DMS53 treated with DMSO at 0.1 percent for 48 hours (cell line): Measurements from ENCODE around the gene ARSI.

Experiments used
- DNase-seq: peaks from one replicate; lab custom pipeline; 2025; ENCODE audit not compliant: unreplicated experiment; lab: John Stamatoyannopoulos, UW

Gene ARSI

DNA sequence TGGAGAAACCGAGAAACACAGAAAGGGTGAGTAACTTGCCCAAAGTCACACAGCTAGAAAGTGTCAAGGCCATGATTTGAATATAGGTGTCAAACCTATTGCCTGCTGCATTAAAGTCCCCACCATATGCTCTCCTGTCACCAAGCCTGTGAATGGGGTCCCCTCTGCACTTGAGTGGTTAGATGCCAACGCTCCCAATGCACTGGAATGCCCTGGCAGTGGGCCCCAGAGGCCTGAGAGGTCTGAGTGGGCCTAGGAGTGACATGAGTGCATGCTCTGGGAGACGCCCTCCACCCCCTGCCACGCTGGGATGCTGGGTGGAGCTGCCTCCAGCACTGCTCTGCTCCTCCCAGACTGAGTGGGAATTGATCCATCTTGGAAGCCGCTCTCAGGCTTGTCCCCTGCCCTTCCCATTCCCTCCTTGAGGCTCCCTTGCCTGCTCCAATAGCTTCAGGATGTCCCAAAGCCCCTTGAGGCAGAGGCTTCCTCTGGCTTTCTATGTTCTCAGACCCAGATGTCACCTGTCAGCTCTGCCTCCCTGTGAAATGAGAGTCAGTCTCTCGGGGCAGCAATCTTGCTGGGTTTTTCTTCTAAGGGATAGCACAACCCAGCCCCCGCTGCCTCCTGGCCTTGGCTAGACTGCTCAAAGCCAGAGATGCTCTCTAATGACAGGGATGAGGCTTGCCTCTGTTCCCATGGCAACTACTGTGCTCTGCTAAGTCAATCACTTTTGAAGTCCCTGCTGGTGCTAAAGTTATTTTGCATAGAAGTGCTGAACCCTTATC, 6.6 kb upstream of the ARSI start:
- no peak for DNase-seq

GRCh38 chr5:150307617-150308426, 5.1 kb upstream of the ARSI start:
- DNase-seq, result no peak

DNA sequence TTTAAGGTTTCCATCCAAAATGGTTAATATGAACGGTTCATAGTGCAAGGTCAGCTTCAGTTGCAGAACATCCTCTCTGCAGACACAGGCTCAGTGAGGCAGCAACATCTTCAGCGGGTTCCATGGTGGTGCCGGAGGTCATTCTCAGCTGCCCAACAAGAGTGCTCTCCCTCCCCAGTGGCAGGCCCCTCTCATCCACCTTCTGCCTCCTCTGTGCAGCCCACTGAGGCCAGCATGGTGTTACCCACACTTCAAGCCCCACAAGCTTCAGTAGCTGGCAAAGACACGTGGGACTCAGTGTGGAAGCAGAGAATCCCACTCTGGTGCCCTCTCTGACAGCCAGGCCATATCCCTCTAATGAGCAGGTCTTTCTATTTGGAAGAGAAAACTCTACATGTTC, 4.1 kb upstream of the ARSI start:
- DNase-seq, result no peak

- DNase-seq, result no peak
These were observed 2.9 kb upstream of the ARSI start for GRCh38 chr5:150305557-150305956.

- DNase-seq, result no peak
These were observed 2.4 kb upstream of the ARSI start for GRCh38 chr5:150305095-150305494.

DNA sequence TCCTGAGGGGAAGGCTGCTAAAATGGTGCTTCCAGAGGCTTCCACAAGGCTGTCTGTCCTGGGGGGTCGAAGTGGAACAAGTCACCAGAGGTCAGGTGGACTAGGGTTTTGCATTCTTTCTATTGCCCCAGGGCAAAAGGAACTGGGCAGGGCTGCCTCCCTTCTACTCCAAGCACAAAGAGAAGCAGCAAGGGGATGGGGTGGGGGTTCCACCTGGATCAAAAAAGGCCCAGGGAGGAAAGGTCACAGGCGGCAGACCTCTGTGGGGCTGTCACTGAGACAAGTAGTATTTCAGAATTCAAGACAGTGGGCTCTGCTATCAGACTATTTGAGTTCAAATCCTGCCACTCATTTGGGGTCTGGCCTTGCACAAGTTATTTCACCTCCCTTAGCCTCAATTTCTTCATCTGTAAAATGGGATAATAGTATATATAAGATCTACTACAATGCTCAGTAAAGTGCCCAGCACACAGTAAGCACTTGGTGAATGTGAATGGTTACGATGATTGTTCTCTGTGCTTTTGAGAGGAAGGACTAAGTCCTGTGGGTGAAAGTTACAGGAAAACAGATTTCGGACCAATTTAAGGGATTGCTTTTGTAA, 1.9 kb upstream of the ARSI start:
- DNase-seq, result no peak

DNA sequence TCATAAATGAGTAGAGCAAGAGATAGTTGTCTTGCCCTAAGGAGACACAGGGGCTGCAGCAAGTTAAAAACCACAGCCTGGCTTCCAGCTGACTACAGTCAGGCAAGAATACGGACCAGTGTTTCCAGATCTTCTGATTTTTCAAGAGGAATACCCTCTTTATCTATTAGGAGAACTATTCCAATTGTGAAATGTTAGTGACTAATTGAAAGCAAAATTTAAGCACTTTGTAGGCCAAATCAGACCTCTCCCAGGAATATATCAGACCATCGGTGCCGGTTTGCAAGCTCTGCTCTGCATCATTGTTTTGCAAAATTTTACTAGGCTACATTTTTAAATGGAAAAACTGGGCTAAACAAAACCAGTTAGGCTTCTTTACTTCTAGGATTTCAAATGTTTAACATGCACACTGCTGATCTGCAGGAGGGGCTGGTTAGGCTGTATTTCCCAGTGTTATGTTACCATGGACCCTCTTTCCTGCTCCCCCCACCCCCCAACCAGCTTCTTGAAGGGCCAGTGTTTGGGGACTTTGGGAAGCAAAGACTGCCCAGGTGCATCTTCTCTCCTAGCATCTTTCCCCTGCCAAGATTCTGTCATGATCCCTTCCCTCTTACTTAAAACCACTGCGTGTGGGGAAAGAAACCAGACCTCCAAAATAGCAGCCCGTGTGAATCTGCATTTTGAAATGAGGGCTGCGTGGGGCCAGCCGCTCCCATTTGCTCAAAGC, 1.1 kb upstream of the ARSI start:
- DNase-seq, result no peak

GRCh38 chr5:150303070-150303615, 438 bp upstream of the ARSI start:
- no peak for DNase-seq

- DNase-seq, result no peak
These were observed 804 bp downstream of the ARSI start for GRCh38 chr5:150301901-150302300.

DNA sequence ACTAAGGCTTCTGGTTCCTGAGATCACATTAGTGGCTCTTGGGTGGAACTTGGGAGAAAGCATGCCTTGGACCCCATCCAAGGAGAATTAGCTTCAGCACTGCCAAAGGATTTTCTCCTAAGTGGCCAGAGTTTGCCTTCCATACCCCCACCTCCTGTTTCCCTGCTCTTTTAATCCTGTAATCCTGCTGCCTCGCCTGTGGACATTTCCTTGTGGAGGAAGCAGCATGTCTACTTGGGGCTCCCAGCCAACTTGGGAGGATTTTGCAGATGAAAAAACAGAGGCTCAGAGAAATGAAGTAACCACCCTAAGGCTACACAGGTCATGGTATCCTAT, 1.6 kb downstream of the ARSI start:
- DNase-seq, result no peak

DNA sequence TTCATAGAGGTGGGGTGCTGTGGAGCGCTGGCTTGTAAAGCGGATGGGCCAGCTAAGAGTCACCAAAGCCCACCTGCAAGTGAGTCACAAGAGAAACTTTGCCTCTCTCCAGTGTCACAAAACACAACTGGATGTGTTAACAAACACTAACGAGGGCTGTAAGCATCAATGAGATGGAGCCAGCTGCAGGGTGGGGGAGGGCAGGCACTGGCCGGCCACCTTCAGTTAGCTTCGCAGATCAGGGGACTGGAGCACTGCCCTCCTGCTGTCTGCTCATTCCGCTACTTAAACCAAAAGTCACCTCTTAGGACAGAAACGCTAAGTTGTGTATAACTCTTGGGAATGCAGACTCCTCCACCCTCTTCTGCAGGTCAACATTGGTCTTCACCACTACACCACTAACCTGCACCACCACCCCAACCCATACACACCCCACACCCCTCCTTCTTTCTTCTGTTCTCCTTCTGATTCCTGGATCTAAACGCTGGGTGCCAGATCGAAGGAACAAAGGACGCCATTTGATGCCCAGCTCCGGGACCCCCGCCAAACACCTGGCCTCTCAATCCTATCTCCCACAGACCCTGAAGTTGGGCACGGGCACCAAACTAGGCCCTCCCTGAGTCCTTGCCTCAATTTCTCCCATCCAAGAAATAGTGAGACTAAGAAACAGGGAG, 2.1 kb downstream of the ARSI start:
- DNase-seq, result no peak

- no peak for DNase-seq
These were observed 3.0 kb downstream of the ARSI start for GRCh38 chr5:150299571-150300327.

DNA sequence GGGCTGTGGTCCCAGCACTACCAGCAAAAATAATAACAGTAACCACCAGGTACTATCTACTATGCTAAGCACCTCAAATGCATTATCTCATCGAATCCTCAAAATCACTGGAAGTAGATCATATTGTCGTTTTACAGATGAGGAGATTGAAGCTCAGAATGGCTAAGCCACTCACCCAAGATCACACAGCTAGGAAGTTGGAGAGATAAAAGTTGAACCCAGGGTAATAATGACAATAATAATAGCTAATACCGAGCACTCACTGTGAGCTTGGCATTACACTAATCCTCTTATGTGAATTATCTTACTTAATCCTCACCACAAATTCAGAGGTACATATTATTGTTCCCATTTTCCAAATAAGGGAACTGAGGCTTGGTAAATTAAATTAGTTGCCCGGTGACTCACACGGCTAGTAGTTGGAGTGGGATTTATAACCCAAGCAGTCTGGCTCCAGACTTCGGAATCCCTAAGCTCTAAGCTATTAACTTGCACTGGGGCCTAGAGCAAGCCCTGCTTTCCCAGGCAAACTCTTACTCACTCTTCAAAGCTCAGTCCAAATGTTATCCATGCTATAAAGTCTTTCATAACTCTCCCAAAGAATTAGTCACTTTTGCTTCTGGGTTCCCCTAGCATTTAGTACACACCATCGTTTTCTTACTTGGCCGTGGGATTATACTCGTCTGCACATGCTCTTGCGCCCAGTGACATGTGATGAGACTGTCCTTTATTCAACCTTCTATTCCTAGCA, 3.8 kb downstream of the ARSI start:
- no peak for DNase-seq

GRCh38 chr5:150297934-150298595, 4.6 kb downstream of the ARSI start:
- no peak for DNase-seq

DNA sequence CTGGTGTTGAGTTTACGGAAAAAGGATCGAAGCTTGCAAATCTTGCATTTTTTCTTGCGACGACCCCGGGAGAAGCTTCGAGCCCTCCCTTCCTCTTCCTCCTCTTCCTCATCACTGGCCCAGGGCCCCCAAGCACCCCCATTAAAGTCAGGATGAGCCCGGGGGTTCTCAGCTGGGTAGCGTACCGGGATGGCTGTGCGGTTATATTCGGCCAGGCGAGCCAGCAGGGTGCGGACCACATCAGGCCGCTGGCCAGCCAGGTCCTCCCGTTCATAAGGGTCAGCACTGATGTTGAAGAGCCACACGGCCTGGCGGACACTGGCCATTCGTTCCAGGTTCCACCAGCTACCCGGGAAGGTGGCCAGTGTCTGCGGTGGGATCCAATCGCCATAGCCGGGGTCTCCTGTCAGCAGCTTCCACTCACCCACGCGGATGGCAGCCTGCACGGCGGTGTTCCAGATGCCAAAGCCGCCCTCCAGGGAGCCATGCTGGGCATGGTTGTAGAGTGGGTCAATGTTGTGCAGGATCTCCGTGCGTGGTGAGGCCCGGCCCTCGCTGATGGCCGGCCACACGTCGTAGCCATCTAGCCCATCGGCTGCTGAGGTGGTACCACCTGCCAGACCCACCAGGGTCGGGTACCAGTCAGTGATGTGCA, 5.3 kb downstream of the ARSI start:
- DNase-seq, result no peak

DNA sequence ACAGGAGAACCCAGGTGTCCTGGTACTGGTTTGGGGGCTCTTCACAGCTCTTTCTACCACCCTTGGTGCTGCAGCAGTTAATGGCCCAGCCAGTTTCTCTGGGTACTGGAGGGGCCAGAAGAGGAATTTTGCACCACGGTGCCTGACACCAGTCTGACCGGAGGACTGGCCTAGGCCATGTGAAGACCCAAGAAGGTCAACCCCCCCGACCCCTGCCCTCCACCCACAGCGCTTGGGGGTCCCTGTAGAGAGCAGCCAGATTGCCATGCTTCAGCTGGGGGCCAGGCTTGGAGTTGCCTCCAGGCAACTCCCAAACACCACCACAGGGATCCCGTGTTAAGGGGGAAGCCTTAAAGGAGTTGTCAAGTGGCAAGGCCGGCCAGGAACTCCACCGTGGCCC, 6.2 kb downstream of the ARSI start:
- no peak for DNase-seq

GRCh38 chr5:150295741-150296486, 6.8 kb downstream of the ARSI start:
- no peak for DNase-seq
